Astrocyte of the cerebellum (primary cell): Measurements from ENCODE around the gene DPP7.

Experiments used
- DNase-seq: peaks from one replicate; pipeline ENCODE4 v3.0.0-alpha.2; 2011; ENCODE audit warnings: low read depth
- H3K4me3 ChIP-seq: 2 replicates; pipeline ENCODE4 v1.5.1; 2011; ENCODE audit warnings: mild to moderate bottlenecking, low read depth, low read length, moderate library complexity
- CTCF ChIP-seq: IDR thresholded peaks from 2 replicates; pipeline ENCODE4 v1.5.1; 2012; ENCODE audit warnings: low read length, low read depth, moderate library complexity, mild to moderate bottlenecking; ENCODE audit errors: missing control alignments
- in situ Hi-C: cut with HindIII; loops from 2 replicates; pipeline ENCODE4 v1.10.0; 2017; ENCODE audit warnings: low sequenced_read_pairs

DPP7 gene

GRCh38 chr9:137062384-137062783 is 52.1 kb downstream of the DPP7 start:
- in situ Hi-C loops: no loop called here

More at GRCh38 chr9:137062384-137062783, 52.1 kb downstream of the DPP7 start:
- DNase-seq: no peak
- TF ChIP-seq CTCF: no peak
- no peak overlapping the region for H3K4me3 ChIP-seq
